ENCODE results near the gene CNOT3. TPM values are rescaled to one million over a fixed set of nuclear protein-coding genes. Genes with fewer than 3 reads are reported as not detected.

CNOT3 gene
- total and polyA plus RNA-seq, 2 experiments from 2014 or later: 39.7 to 47.0 TPM

- TF ChIP-seq EZH2phosphoT487 (IDR thresholded peaks at IDR 0.05; ENCODE audit: unreplicated experiment): no peak
- TF ChIP-seq CREB1 (CRISPR knock-in tag; IDR thresholded peaks at IDR 0.05; ENCODE audit: low read depth): no peak
- no peak for TF ChIP-seq NANOG (IDR thresholded peaks at IDR 0.05; ENCODE audit: borderline replicate concordance)
- TF ChIP-seq, protein P1, sequence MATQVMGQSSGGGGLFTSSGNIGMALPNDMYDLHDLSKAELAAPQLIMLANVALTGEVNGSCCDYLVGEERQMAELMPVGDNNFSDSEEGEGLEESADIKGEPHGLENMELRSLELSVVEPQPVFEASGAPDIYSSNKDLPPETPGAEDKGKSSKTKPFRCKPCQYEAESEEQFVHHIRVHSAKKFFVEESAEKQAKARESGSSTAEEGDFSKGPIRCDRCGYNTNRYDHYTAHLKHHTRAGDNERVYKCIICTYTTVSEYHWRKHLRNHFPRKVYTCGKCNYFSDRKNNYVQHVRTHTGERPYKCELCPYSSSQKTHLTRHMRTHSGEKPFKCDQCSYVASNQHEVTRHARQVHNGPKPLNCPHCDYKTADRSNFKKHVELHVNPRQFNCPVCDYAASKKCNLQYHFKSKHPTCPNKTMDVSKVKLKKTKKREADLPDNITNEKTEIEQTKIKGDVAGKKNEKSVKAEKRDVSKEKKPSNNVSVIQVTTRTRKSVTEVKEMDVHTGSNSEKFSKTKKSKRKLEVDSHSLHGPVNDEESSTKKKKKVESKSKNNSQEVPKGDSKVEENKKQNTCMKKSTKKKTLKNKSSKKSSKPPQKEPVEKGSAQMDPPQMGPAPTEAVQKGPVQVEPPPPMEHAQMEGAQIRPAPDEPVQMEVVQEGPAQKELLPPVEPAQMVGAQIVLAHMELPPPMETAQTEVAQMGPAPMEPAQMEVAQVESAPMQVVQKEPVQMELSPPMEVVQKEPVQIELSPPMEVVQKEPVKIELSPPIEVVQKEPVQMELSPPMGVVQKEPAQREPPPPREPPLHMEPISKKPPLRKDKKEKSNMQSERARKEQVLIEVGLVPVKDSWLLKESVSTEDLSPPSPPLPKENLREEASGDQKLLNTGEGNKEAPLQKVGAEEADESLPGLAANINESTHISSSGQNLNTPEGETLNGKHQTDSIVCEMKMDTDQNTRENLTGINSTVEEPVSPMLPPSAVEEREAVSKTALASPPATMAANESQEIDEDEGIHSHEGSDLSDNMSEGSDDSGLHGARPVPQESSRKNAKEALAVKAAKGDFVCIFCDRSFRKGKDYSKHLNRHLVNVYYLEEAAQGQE (IDR thresholded peaks at IDR 0.05; ENCODE audit: unreplicated experiment): no peak
- no peak for TF ChIP-seq POLR2AphosphoS5 (IDR thresholded peaks at IDR 0.05; ENCODE audit: low read depth)
- TF ChIP-seq CTCF (conservative IDR thresholded peaks at IDR 0.05; ENCODE audit: low read depth in 2 of 2): no peak
- TF ChIP-seq, protein P2, sequence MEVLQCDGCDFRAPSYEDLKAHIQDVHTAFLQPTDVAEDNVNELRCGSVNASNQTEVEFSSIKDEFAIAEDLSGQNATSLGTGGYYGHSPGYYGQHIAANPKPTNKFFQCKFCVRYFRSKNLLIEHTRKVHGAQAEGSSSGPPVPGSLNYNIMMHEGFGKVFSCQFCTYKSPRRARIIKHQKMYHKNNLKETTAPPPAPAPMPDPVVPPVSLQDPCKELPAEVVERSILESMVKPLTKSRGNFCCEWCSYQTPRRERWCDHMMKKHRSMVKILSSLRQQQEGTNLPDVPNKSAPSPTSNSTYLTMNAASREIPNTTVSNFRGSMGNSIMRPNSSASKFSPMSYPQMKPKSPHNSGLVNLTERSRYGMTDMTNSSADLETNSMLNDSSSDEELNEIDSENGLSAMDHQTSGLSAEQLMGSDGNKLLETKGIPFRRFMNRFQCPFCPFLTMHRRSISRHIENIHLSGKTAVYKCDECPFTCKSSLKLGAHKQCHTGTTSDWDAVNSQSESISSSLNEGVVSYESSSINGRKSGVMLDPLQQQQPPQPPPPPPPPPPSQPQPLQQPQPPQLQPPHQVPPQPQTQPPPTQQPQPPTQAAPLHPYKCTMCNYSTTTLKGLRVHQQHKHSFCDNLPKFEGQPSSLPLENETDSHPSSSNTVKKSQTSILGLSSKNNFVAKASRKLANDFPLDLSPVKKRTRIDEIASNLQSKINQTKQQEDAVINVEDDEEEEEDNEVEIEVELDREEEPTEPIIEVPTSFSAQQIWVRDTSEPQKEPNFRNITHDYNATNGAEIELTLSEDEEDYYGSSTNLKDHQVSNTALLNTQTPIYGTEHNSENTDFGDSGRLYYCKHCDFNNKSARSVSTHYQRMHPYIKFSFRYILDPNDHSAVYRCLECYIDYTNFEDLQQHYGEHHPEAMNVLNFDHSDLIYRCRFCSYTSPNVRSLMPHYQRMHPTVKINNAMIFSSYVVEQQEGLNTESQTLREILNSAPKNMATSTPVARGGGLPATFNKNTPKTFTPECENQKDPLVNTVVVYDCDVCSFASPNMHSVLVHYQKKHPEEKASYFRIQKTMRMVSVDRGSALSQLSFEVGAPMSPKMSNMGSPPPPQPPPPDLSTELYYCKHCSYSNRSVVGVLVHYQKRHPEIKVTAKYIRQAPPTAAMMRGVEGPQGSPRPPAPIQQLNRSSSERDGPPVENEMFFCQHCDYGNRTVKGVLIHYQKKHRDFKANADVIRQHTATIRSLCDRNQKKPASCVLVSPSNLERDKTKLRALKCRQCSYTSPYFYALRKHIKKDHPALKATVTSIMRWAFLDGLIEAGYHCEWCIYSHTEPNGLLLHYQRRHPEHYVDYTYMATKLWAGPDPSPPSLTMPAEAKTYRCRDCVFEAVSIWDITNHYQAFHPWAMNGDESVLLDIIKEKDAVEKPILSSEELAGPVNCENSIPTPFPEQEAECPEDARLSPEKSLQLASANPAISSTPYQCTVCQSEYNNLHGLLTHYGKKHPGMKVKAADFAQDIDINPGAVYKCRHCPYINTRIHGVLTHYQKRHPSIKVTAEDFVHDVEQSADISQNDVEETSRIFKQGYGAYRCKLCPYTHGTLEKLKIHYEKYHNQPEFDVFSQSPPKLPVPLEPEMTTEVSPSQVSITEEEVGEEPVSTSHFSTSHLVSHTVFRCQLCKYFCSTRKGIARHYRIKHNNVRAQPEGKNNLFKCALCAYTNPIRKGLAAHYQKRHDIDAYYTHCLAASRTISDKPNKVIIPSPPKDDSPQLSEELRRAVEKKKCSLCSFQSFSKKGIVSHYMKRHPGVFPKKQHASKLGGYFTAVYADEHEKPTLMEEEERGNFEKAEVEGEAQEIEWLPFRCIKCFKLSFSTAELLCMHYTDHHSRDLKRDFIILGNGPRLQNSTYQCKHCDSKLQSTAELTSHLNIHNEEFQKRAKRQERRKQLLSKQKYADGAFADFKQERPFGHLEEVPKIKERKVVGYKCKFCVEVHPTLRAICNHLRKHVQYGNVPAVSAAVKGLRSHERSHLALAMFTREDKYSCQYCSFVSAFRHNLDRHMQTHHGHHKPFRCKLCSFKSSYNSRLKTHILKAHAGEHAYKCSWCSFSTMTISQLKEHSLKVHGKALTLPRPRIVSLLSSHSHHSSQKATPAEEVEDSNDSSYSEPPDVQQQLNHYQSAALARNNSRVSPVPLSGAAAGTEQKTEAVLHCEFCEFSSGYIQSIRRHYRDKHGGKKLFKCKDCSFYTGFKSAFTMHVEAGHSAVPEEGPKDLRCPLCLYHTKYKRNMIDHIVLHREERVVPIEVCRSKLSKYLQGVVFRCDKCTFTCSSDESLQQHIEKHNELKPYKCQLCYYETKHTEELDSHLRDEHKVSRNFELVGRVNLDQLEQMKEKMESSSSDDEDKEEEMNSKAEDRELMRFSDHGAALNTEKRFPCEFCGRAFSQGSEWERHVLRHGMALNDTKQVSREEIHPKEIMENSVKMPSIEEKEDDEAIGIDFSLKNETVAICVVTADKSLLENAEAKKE (CRISPR knock-in tag; IDR thresholded peaks at IDR 0.05): no peak
- TF ChIP-seq, protein P3, sequence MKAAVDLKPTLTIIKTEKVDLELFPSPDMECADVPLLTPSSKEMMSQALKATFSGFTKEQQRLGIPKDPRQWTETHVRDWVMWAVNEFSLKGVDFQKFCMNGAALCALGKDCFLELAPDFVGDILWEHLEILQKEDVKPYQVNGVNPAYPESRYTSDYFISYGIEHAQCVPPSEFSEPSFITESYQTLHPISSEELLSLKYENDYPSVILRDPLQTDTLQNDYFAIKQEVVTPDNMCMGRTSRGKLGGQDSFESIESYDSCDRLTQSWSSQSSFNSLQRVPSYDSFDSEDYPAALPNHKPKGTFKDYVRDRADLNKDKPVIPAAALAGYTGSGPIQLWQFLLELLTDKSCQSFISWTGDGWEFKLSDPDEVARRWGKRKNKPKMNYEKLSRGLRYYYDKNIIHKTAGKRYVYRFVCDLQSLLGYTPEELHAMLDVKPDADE (IDR thresholded peaks at IDR 0.05): no peak
- TF ChIP-seq STAT1 (IDR thresholded peaks at IDR 0.05; ENCODE audit: unreplicated experiment): no peak
- no peak for TF ChIP-seq ZNF331 (CRISPR knock-in tag; IDR thresholded peaks at IDR 0.05; ENCODE audit: low read depth)
- no peak for TF ChIP-seq JUNB (IDR thresholded peaks at IDR 0.05; ENCODE audit: unreplicated experiment)
- TF ChIP-seq EZH2 (IDR thresholded peaks at IDR 0.05; ENCODE audit: low read depth, unreplicated experiment): no peak
- TF ChIP-seq ZNF114 (CRISPR knock-in tag; IDR thresholded peaks at IDR 0.05): no peak
- Histone ChIP-seq H3K4me2 (peak overlapping the region; percentile 76), H3F3A (replicated peaks; ENCODE audit: low read depth) (peaks cover 27% of the 10 kb centered on the region), H3K27me3 (ENCODE audit: insufficient read depth) (peaks cover 7% of the 10 kb centered on the region; the same call in 1 of the 2 replicates), H3K9me2 (ENCODE audit: insufficient read depth) (no peaks in the 10 kb centered on the region), H3K79me2 (replicated peaks; ENCODE audit: insufficient read depth) (peaks cover 9% of the 10 kb centered on the region; the same call in 1 of the 2 replicates), H3K36me3 (ENCODE audit: insufficient read depth) (no peaks in the 10 kb centered on the region), H4K20me1 (replicated peaks; ENCODE audit: insufficient read depth) (peaks cover 2% of the 10 kb centered on the region; the same call in 1 of the 2 replicates), H3K4me3 (peak overlapping the region; percentile 58), H3K27ac (ENCODE audit: low read depth) (no peak overlapping the region), H3K4me1 (ENCODE audit: insufficient read depth) (peaks cover 8% of the 10 kb centered on the region; the same call in 1 of the 2 replicates), H2AFZ (no peak overlapping the region)
- peak overlapping the region; percentile 90; the same call in 1 of the 2 replicates for H3K27ac Mint-ChIP-seq
- DNase-seq (ENCODE audit: low spot score) (peak; percentile 90), ATAC-seq (peak; percentile 17)
- H3K9me3 Mint-ChIP-seq: peaks cover 2% of the 10 kb centered on the region; the same call in 2 of the 3 replicates
- H3K4me1 Mint-ChIP-seq: peaks cover 39% of the 10 kb centered on the region
- H3K27me3 Mint-ChIP-seq (ENCODE audit: insufficient read depth, low read depth, poor library complexity): peaks cover 48% of the 10 kb centered on the region
- peaks cover 8% of the 10 kb centered on the region for H3K36me3 Mint-ChIP-seq (ENCODE audit: low read depth)
- H3K4me3 Mint-ChIP-seq: peak overlapping the region; percentile 86
These were observed 24.8 kb downstream of the CNOT3 start for GRCh38 chr19:54162241-54162805.
